Head of caudate nucleus (tissue), 42 donors: Measurements from ENCODE around the gene ISG20.

Source experiments
- DNase-seq, 42 donors: peaks; one replicate each; pipeline versions ENCODE4 v3.0.0 to v3.0.0-alpha.2; 2020 to 2021; ENCODE audit warnings: mixed read lengths in 7 of 42
- intact Hi-C: fragments of 100-400 bp; cut with DNase I; formaldehyde crosslinking; loops from one replicate; pipeline ENCODE4 v1.15.0; 2022

Gene ISG20

GRCh38 chr15:88696254-88696653 lies 57.4 kb downstream of the ISG20 start:
- intact Hi-C loops = no loop called here
- peak in 1 of 42 donors; percentile 6 for DNase-seq

GRCh38 chr15:88697276-88697675 lies 58.5 kb downstream of the ISG20 start:
- intact Hi-C loops = no loop called here
- DNase-seq = peak in 1 of 42 donors; percentile 10

GRCh38 chr15:88699861-88700260 lies 61.0 kb downstream of the ISG20 start:
- DNase-seq = peak in 1 of 42 donors; percentile 18
- intact Hi-C loops = no loop called here

GRCh38 chr15:88700716-88701115 lies 61.9 kb downstream of the ISG20 start:
- intact Hi-C loops = no loop called here
- peak in 1 of 42 donors; percentile 22 for DNase-seq

DNA sequence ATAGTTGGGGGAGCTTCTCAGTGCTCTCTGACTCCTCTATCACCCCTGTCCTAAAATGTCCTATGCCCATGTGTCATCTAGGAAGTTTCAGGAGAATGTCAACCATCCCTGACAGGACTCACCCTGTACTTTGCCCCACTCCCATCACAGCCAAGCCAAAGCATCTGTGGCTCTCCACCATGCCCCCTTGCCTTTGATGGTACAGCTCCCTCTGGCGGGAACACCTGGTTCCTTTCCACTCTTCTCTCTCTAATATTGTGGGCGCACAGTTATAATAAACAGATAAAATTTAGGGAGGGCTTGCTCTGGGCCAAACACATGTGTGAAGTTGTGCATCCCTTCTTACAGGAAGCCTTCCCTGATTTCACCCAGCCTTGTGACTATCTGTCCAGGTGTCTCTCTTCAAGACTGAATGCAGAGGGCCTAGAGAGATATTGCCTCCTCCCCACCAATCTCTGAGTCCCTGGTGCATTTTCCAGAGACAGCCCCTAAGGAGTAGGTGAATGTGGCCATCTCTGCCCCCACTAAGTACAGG lies 62.8 kb downstream of the ISG20 start:
- intact Hi-C loops = no loop called here
- peak in 1 of 42 donors; percentile 4 for DNase-seq

GRCh38 chr15:88702983-88703382 lies 64.2 kb downstream of the ISG20 start:
- intact Hi-C loops = no loop called here
- no peak for DNase-seq

- DNase-seq = no peak
- intact Hi-C loops = no loop called here
Measured at GRCh38 chr15:88703533-88703932, 64.7 kb downstream of the ISG20 start.

GRCh38 chr15:88704791-88705768 lies 66.3 kb downstream of the ISG20 start:
- peak in 39 of 42 donors; percentile 19 to 73 (median 48) for DNase-seq
- intact Hi-C loops = no loop called here

DNA sequence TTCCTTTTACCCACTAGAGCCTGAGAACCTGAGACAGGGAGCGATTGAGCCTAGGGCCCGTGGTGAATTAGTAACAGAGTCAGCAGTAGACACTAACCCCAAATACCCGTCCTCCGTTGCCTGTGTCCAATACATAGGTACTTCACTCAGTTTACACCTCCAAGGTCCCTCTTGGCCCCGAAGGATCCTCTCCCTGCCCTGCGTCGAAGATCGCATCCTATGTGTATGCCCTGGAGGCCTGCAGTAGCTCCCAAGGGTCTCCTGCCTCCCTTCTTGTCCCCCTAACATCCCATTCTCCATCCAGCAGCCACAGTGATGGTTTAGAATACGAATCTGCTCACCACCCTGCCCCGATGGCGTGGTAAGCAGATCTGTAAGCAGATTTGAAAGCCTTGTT lies 67.0 kb downstream of the ISG20 start:
- intact Hi-C loops = no loop called here
- no peak for DNase-seq
